ENCODE data around the gene NR1H4.

GRCh38 chr12:100439797-100440196, 33.9 kb upstream of the NR1H4 start:
- no peak for TF ChIP-seq EP300 (IDR thresholded peaks at IDR 0.05)
- TF ChIP-seq POLR2AphosphoS5 (IDR thresholded peaks at IDR 0.05) = no peak
- TF ChIP-seq, protein P1, sequence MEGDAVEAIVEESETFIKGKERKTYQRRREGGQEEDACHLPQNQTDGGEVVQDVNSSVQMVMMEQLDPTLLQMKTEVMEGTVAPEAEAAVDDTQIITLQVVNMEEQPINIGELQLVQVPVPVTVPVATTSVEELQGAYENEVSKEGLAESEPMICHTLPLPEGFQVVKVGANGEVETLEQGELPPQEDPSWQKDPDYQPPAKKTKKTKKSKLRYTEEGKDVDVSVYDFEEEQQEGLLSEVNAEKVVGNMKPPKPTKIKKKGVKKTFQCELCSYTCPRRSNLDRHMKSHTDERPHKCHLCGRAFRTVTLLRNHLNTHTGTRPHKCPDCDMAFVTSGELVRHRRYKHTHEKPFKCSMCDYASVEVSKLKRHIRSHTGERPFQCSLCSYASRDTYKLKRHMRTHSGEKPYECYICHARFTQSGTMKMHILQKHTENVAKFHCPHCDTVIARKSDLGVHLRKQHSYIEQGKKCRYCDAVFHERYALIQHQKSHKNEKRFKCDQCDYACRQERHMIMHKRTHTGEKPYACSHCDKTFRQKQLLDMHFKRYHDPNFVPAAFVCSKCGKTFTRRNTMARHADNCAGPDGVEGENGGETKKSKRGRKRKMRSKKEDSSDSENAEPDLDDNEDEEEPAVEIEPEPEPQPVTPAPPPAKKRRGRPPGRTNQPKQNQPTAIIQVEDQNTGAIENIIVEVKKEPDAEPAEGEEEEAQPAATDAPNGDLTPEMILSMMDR (IDR thresholded peaks at IDR 0.05) = no peak
- TF ChIP-seq POLR2A (IDR thresholded peaks at IDR 0.05) = no peak
